IPS-18a (cell line): ENCODE measurements around the gene DIO1.

Experiments
- H3K27ac ChIP-seq: one replicate; pipeline ENCODE4 v1.5.1; 2013; ENCODE audit warnings: low read length
- H3K27me3 ChIP-seq: one replicate; pipeline ENCODE4 v1.6.1; 2013; ENCODE audit warnings: mild to moderate bottlenecking, low read length; ENCODE audit not compliant: control insufficient read depth, insufficient read depth
- H3K36me3 ChIP-seq: one replicate; pipeline ENCODE4 v1.6.1; 2013; ENCODE audit warnings: low read depth, low read length; ENCODE audit not compliant: control insufficient read depth
- H3K4me1 ChIP-seq: one replicate; pipeline ENCODE4 v1.6.1; 2013; ENCODE audit warnings: low read depth, low read length; ENCODE audit not compliant: control insufficient read depth
- H3K4me3 ChIP-seq: one replicate; pipeline ENCODE4 v1.5.1; 2013; ENCODE audit warnings: low read length
- H3K9ac ChIP-seq: one replicate; pipeline ENCODE4 v1.6.1; 2013; ENCODE audit warnings: mild to moderate bottlenecking, low read length, moderate library complexity
- H3K9me3 ChIP-seq: one replicate; pipeline ENCODE4 v1.6.1; 2013; ENCODE audit warnings: low read depth, low read length; ENCODE audit not compliant: control insufficient read depth

Gene DIO1

DNA sequence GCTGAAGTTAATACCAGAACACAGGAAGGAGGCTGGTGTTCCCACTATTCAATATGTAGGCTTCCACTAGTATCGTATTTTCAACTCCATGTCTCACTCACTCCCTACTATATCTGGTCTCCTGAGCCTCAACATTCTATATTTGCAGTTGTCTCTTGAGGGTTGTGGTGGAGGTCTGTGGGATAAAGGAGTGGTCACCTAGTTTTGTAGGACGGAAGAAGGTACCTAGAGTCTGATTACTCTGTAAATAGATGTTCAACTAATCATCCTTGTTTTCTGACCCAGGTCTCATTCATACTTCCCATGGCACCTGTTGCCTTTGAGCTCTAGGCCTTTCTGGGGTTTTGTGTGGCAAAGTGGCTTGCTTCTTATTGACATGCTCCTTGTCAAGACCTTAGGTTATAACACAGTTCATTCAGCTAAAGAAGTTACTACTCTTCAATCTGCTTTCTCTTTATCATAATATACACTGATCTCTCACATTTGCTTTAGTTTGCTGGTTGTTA lies 33.4 kb downstream of the DIO1 start:
- Histone ChIP-seq H3K27ac (no peak overlapping the region), H3K4me1 (no peaks in the 10 kb centered on the region), H3K27me3 (no peaks in the 10 kb centered on the region), H3K9ac (no peak overlapping the region), H3K4me3 (no peak overlapping the region), H3K9me3 (no peaks in the 10 kb centered on the region), H3K36me3 (peaks cover 4% of the 10 kb centered on the region)

- Histone ChIP-seq H3K4me1 (no peaks in the 10 kb centered on the region), H3K36me3 (peaks cover 4% of the 10 kb centered on the region), H3K4me3 (no peak overlapping the region), H3K27ac (no peak overlapping the region), H3K9ac (no peak overlapping the region), H3K27me3 (no peaks in the 10 kb centered on the region), H3K9me3 (peaks cover 3% of the 10 kb centered on the region)
Observed at GRCh38 chr1:53929246-53929960, 35.4 kb downstream of the DIO1 start.

DNA sequence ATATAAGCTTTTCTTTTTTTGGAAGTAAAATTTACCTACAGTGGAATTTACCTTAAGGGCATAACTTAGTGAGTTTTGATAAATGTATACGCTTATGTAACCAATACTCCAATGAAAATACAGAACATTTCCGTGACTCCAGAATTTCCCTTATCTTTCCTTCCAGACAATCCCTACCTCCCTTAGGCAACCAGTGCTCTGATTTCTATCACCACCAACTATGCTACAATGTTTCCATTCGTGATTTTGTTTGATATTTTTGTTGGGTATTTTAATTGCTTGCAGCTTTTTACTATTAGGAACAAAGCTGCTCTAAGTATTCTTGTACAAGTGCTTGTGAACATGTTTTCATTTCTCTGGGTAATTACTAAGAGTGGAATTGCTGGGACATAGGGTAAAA lies 36.9 kb downstream of the DIO1 start:
- Histone ChIP-seq H3K36me3 (peaks cover 4% of the 10 kb centered on the region), H3K4me1 (no peaks in the 10 kb centered on the region)

DNA sequence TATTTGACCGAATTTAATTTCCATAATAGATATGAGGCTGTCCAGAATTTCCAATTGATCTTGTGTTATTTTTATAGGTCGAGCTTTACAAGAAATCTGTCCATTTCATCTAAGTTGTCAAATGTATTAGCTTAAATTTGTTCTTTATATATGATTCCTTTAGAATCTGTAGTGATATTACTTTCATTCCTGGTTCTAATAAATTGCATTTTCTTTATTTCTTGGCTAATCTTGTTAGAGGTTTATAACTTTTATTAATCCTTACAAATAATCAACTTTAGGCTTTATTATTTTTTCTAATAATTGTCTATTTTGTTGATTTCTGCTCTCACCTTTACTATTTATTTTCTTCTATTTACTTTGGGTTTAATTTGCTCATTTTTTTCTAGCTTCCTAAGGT lies 37.5 kb downstream of the DIO1 start:
- Histone ChIP-seq H3K9ac (no peak overlapping the region), H3K4me1 (no peaks in the 10 kb centered on the region), H3K27me3 (no peaks in the 10 kb centered on the region), H3K4me3 (no peak overlapping the region), H3K9me3 (peaks cover 5% of the 10 kb centered on the region), H3K27ac (no peak overlapping the region), H3K36me3 (peaks cover 4% of the 10 kb centered on the region)

More for the DNA sequence above, 36.9 kb downstream of the DIO1 start:
- H3K4me3 ChIP-seq = no peak overlapping the region
- H3K9ac ChIP-seq = no peak overlapping the region
- peaks cover 5% of the 10 kb centered on the region for H3K9me3 ChIP-seq
- no peak overlapping the region for H3K27ac ChIP-seq
- H3K27me3 ChIP-seq = no peaks in the 10 kb centered on the region

GRCh38 chr1:53934170-53934765 lies 40.3 kb downstream of the DIO1 start:
- no peaks in the 10 kb centered on the region for H3K27me3 ChIP-seq
- no peak overlapping the region for H3K4me3 ChIP-seq
- H3K4me1 ChIP-seq = no peaks in the 10 kb centered on the region
- no peak overlapping the region for H3K27ac ChIP-seq
- H3K36me3 ChIP-seq = no peaks in the 10 kb centered on the region
- peaks cover 5% of the 10 kb centered on the region for H3K9me3 ChIP-seq
- H3K9ac ChIP-seq = no peak overlapping the region

- Histone ChIP-seq H3K4me3 (no peak overlapping the region), H3K4me1 (no peaks in the 10 kb centered on the region), H3K27ac (no peak overlapping the region), H3K9me3 (peaks cover 5% of the 10 kb centered on the region), H3K9ac (no peak overlapping the region), H3K36me3 (no peaks in the 10 kb centered on the region), H3K27me3 (no peaks in the 10 kb centered on the region)
Observed at GRCh38 chr1:53936430-53936829, 42.4 kb downstream of the DIO1 start.

DNA sequence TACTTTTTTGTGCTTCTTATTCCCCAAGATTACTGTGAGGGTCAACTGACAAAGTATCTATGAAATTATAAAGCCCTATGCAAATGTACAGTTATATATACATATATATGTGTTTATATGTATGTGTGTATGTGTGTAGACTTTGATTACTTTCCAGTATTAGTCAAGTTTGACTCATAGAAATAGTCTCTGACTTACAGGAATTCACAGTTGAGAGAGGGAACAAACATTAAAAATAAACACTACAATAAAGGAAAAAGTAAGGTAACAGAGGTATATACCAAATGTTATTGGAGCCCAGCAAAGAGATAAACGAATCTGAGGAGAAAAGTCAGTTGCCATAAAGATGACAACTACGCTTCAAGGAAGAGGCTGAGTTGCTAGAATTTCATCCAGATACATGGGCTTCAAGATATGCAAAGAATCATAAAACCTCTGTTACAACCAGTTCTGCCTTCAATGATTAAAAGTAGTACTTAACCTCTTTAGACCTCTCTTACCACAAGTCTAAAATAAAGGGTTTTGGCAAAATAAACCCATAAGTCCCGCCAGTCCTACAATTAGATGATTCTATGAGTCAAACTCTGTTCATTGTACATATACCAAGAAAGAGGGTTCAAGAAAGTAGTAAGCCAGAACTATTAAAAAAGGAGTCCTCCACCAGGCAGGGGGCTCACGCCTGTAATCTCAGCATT lies 44.3 kb downstream of the DIO1 start:
- H3K27me3 ChIP-seq = no peaks in the 10 kb centered on the region
- H3K4me1 ChIP-seq = peaks cover 7% of the 10 kb centered on the region
- no peak overlapping the region for H3K4me3 ChIP-seq
- H3K27ac ChIP-seq = no peak overlapping the region
- H3K36me3 ChIP-seq = no peaks in the 10 kb centered on the region
- H3K9me3 ChIP-seq = peaks cover 5% of the 10 kb centered on the region
- no peak overlapping the region for H3K9ac ChIP-seq

GRCh38 chr1:53942127-53942957 lies 48.4 kb downstream of the DIO1 start:
- no peaks in the 10 kb centered on the region for H3K36me3 ChIP-seq
- no peak overlapping the region for H3K4me3 ChIP-seq
- H3K9ac ChIP-seq = no peak overlapping the region
- no peaks in the 10 kb centered on the region for H3K27me3 ChIP-seq
- H3K9me3 ChIP-seq = no peaks in the 10 kb centered on the region
- no peak overlapping the region for H3K27ac ChIP-seq
- H3K4me1 ChIP-seq = peaks cover 12% of the 10 kb centered on the region

GRCh38 chr1:53943090-53943489 lies 49.1 kb downstream of the DIO1 start:
- no peaks in the 10 kb centered on the region for H3K36me3 ChIP-seq
- no peaks in the 10 kb centered on the region for H3K27me3 ChIP-seq
- peaks cover 12% of the 10 kb centered on the region for H3K4me1 ChIP-seq
- no peaks in the 10 kb centered on the region for H3K9me3 ChIP-seq
- H3K9ac ChIP-seq = no peak overlapping the region
- H3K4me3 ChIP-seq = no peak overlapping the region
- H3K27ac ChIP-seq = no peak overlapping the region

DNA sequence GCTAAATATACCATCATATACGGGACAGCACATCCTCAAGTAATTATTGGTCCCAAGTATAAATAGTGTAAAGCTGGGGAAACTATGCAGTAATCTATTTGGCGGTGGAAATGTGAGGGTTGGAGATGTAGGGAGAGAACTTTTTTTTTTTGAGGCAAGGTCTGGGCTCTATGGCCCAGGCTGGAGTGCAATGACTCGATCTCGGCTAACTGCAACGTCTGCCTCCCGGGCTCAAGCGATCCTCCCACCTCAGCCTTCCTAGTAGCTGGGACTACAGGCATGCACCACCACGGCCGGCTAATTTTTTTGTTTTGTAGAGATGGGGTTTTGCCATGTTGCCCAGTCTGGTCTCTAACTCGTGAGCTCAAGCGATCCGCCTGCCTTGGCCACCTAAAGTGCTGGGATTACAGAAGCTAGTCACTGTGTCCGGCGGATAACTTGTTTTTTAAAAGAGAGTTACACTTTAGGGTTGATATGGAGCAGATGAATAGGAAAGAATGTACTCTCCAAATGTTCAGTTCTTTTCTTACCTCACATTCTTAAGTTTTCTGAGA lies 49.6 kb downstream of the DIO1 start:
- Histone ChIP-seq H3K9ac (no peak overlapping the region), H3K4me3 (no peak overlapping the region), H3K36me3 (no peaks in the 10 kb centered on the region), H3K9me3 (no peaks in the 10 kb centered on the region), H3K27ac (no peak overlapping the region), H3K27me3 (no peaks in the 10 kb centered on the region), H3K4me1 (peaks cover 12% of the 10 kb centered on the region)
